Fibroblast of pulmonary artery (primary cell): ENCODE data around the gene IGSF22.

Experiments used
- DNase-seq: peaks from one replicate; pipeline ENCODE4 v3.0.0-alpha.2; 2010; ENCODE audit warnings: low read depth
- H3K4me3 ChIP-seq: replicated peaks from 2 replicates; pipeline ENCODE4 v1.5.1; 2011; ENCODE audit warnings: low read depth, mild to moderate bottlenecking, control low read depth, low read length, moderate library complexity
- TF ChIP-seq, protein P1 (sequence below): IDR thresholded peaks from 2 replicates; pipeline ENCODE4 v1.5.1; 2011; ENCODE audit warnings: mild to moderate bottlenecking, control low read depth, low read length, inconsistent platforms; ENCODE audit errors: missing control alignments

IGSF22 gene

DNA sequence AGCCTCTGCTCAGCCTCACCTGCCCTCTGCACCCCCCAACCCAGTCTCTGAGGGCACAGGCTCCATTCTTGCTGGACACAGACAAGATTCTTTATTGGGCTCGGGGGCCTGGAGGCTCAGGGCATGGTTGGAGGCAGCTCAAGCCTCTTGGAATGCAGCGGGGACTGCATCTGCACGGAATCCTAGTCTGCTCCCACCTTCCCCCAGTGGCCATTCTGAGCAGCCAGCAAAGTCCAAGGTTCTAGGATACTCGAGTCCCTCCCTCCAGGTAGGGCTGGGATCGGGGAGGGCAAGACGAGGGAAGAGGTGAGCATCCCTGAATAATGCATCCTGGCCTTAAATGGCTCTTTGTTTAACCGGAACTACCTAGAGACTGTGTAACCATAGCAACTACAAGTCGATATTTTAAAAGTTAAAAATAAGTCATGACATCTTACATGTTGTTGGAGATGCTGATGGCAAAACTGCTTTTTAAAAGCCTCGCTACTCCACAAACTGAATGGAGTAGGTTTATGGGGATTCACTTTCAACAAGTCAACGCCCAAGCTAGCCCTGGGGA, 10.7 kb upstream of the IGSF22 start:
- TF ChIP-seq, protein P1, sequence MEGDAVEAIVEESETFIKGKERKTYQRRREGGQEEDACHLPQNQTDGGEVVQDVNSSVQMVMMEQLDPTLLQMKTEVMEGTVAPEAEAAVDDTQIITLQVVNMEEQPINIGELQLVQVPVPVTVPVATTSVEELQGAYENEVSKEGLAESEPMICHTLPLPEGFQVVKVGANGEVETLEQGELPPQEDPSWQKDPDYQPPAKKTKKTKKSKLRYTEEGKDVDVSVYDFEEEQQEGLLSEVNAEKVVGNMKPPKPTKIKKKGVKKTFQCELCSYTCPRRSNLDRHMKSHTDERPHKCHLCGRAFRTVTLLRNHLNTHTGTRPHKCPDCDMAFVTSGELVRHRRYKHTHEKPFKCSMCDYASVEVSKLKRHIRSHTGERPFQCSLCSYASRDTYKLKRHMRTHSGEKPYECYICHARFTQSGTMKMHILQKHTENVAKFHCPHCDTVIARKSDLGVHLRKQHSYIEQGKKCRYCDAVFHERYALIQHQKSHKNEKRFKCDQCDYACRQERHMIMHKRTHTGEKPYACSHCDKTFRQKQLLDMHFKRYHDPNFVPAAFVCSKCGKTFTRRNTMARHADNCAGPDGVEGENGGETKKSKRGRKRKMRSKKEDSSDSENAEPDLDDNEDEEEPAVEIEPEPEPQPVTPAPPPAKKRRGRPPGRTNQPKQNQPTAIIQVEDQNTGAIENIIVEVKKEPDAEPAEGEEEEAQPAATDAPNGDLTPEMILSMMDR = no peak
- no peak overlapping the region for H3K4me3 ChIP-seq
- no peak for DNase-seq

DNA sequence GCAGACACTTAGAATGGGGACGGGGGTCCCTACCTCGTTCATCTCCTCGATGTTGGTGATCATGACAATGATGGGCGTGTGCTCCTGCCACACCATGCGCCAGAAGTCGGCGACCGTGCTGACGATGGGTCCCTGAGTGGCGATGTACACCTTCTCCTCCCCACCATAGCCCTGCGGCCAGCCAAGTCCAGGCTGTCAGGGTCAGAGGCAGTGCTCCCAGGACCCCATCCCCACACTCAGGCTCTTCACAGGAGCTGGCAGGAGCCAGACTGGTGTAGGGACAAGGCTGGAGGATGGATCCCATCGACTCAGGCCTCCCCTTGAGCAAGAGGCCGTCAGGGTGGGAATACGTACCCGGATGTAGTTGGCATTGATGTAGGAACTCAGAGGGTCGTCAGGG, 7.2 kb upstream of the IGSF22 start:
- DNase-seq = no peak

DNA sequence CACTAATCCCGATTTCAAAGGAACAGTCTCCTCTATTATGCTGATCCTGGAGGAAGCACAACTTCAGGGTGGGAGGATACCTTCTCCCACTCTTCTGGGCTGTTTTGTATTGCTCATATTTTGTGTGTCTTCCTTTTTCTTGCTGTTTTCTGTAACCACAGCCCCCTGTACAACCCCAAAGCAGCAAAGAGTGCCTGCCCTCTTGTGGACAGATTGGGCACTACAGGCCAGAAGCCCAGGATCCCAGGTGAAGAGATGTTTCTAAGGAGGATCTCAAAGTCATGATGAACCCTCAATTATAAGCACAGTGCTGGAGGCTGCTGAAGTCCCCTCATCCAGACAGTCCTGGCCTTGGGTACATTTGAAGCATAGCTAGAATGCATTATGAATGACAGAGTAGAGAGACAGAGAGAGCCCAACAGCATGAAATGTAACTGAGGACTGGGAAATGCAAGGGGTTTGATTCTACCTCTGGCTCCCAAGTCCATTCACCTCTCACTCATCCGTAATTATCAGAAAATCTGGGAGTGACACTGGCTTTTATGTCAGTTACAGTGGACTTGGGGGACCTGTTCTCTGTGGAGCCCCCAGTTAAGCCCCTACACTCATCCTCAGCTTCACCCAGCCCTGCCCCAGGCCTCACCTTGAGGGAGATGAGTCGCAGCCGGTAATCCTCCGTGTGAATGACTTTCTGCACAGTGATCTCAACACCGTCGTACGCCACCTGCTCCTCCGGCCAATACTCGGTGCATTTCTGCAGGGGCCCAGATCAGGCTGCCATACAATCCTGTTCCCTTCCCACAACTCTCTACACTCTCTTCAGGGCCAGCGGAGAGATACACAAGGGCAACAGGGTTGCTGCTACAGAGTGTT, 6.2 kb upstream of the IGSF22 start:
- no peak overlapping the region for H3K4me3 ChIP-seq
- peak; percentile 59 for DNase-seq
- TF ChIP-seq, protein P1 = no peak

More for the DNA sequence above, 7.2 kb upstream of the IGSF22 start:
- TF ChIP-seq, protein P1 = no peak
- H3K4me3 ChIP-seq = no peak overlapping the region

DNA sequence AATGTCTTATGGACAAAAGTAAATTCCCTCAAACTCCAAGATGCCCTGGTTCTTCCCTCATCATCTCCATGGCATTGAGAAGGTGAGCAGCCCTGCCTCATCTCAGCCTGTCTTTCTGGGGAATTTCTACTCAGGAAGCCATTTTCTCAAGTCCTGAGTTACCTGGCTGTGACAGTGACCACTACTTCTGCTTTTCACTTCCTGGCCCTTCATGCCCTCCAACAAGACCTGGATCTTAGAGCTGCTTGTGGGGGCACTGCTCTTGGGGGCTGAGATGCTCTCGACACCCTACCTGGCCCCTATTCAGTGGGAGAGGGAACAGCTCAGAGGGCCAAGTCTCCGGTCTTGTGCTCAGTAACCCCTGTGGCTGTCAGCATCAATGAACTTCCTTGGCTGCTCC, 5.5 kb upstream of the IGSF22 start:
- H3K4me3 ChIP-seq = no peak overlapping the region
- no peak for DNase-seq
- TF ChIP-seq, protein P1 = no peak

DNA sequence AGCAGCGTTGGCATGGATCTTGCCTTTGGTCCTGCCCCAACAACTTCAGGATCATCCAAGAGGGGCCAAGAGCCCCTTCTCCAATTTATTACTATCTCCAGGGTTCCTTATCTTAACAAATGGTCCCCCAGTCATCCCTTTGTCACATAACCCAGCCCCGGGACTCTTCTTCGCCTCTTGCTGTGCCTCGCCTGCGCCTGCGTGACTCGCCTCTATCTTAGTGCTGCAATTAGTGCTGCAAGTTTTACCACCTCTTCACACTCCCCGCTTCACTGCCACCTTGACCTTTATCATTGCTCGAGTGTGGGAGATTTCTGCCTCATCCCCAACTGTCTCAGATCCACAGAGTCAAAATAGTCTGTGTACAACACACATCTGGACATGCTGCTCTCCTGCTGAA, 4.0 kb upstream of the IGSF22 start:
- TF ChIP-seq, protein P1 = no peak
- no peak overlapping the region for H3K4me3 ChIP-seq
- no peak for DNase-seq

DNA sequence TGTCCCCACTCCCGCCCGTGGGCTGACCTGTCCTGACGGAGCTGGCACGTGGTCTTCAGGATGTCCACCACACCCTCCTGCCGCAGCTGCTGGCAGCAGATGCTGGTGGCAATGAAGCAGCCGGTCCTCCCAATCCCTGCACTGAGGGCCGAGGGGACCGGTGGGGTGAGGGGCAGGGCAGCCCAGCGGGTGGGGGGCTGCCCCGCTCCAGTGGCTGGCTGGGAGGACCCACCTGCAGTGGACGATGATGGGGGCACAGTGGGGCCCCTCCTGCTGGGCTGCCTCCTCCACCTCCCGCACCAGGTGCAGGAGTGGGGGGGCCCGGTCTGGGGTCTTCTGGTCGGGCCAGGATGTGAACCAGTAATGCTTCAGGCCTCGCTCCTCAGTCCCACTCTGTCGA, 3.4 kb upstream of the IGSF22 start:
- H3K4me3 ChIP-seq = no peak overlapping the region
- no peak for DNase-seq
- TF ChIP-seq, protein P1 = no peak
